SK-N-SH treated with all-trans-retinoic acid at 6 μM for 48 hours (cell line): ENCODE measurements around the gene PIMREG.

ENCODE experiments used
- ARNTL ChIP-seq: fragments of 450-650 bp; formaldehyde crosslinking; IDR thresholded peaks from 2 replicates; pipeline ENCODE4 v1.5.0; 2020; ENCODE audit warnings: low read depth, mild to moderate bottlenecking, moderate library complexity, borderline replicate concordance
- ESRRG ChIP-seq: fragments of 250-450 bp; sonication (Bioruptor Pico); IDR thresholded peaks from 2 replicates; pipeline ENCODE4 v1.6.1; 2021; ENCODE audit warnings: mild to moderate bottlenecking
- ISL1 ChIP-seq: fragments of 250-450 bp; sonication (Bioruptor Pico); IDR thresholded peaks from 2 replicates; pipeline ENCODE4 v2.1.2; 2022; ENCODE audit warnings: mild to moderate bottlenecking, moderate library complexity
- OSR1 ChIP-seq: fragments of 250-450 bp; sonication (Bioruptor Pico); IDR thresholded peaks from 2 replicates; pipeline ENCODE4 v1.8.0; 2022; ENCODE audit warnings: moderate library complexity, mild to moderate bottlenecking, inconsistent platforms
- PATZ1 ChIP-seq: fragments of 250-450 bp; sonication (Bioruptor Pico); IDR thresholded peaks from 2 replicates; pipeline ENCODE4 v1.8.0; 2020; ENCODE audit warnings: mild to moderate bottlenecking, moderate library complexity, borderline replicate concordance
- PPARA ChIP-seq: fragments of 250-450 bp; sonication (Bioruptor Pico); IDR thresholded peaks from 2 replicates; pipeline ENCODE4 v1.5.0; 2020; ENCODE audit warnings: mild to moderate bottlenecking, borderline replicate concordance
- RARB ChIP-seq: fragments of 250-450 bp; sonication (Bioruptor Pico); IDR thresholded peaks from 2 replicates; pipeline ENCODE4 v1.8.0; 2021; ENCODE audit warnings: mild to moderate bottlenecking, moderate library complexity
- SNAI2 ChIP-seq: fragments of 250-450 bp; sonication (Bioruptor Pico); IDR thresholded peaks from 2 replicates; pipeline ENCODE4 v1.5.0; 2020; ENCODE audit warnings: mild to moderate bottlenecking, moderate library complexity
- TOX ChIP-seq: fragments of 250-450 bp; sonication (Bioruptor Pico); IDR thresholded peaks from 2 replicates; pipeline ENCODE4 v1.8.0; 2021; ENCODE audit warnings: mild to moderate bottlenecking, moderate library complexity, borderline replicate concordance
- TSHZ2 ChIP-seq: fragments of 250-450 bp; sonication (Bioruptor Pico); IDR thresholded peaks from 2 replicates; pipeline ENCODE4 v1.5.0; 2020; ENCODE audit warnings: mild to moderate bottlenecking, moderate library complexity
- ZFP3 ChIP-seq: fragments of 250-450 bp; sonication (Bioruptor Pico); IDR thresholded peaks from 2 replicates; pipeline ENCODE4 v1.5.0; 2020; ENCODE audit warnings: mild to moderate bottlenecking, moderate library complexity
- ZFP30 ChIP-seq: fragments of 450-650 bp; formaldehyde crosslinking; IDR thresholded peaks from 2 replicates; pipeline ENCODE4 v1.5.0; 2022; ENCODE audit warnings: mild to moderate bottlenecking, moderate library complexity
- ZNF70 ChIP-seq: fragments of 450-650 bp; formaldehyde crosslinking; IDR thresholded peaks from 2 replicates; pipeline ENCODE4 v1.5.0; 2020; ENCODE audit warnings: mild to moderate bottlenecking, moderate library complexity
- ZNF8 ChIP-seq: fragments of 450-650 bp; formaldehyde crosslinking; IDR thresholded peaks from 2 replicates; pipeline ENCODE4 v1.5.0; 2020; ENCODE audit warnings: mild to moderate bottlenecking, moderate library complexity

- no peak for TF ChIP-seq ARNTL (CRISPR knock-in tag)
- TF ChIP-seq ZFP3 (CRISPR knock-in tag): no peak
- TF ChIP-seq RARB: no peak
- TF ChIP-seq ZFP30 (CRISPR knock-in tag): no peak
- no peak for TF ChIP-seq ISL1 (CRISPR knock-in tag)
- no peak for TF ChIP-seq PPARA (CRISPR knock-in tag)
- TF ChIP-seq TSHZ2: no peak
- no peak for TF ChIP-seq ZNF70 (CRISPR knock-in tag)
- TF ChIP-seq PATZ1 (CRISPR knock-in tag): no peak
- no peak for TF ChIP-seq ESRRG
- TF ChIP-seq OSR1 (CRISPR knock-in tag): no peak
- no peak for TF ChIP-seq TOX (CRISPR knock-in tag)
- no peak for TF ChIP-seq SNAI2 (CRISPR knock-in tag)
- no peak for TF ChIP-seq ZNF8 (CRISPR knock-in tag)
Measured at GRCh38 chr17:6425407-6425806, 18.8 kb upstream of the PIMREG start.
